H9 (cell line): ENCODE measurements around the gene DMRT1. TPM values are rescaled to one million over a fixed set of nuclear protein-coding genes. Genes with fewer than 3 reads are reported as not detected.

ENCODE experiments used
- DNase-seq: peaks from one replicate; pipeline ENCODE4 v3.0.0-alpha.2; 2017
- H2AFZ ChIP-seq: one replicate; pipeline ENCODE4 v1.6.1; 2013; ENCODE audit warnings: mild to moderate bottlenecking, low read length, control low read depth, moderate library complexity
- H2AK5ac ChIP-seq: 2 replicates; pipeline ENCODE4 v1.6.1; 2013; ENCODE audit warnings: low read length, control low read depth, mixed read lengths; ENCODE audit not compliant: insufficient read length
- H2BK120ac ChIP-seq: one replicate; pipeline ENCODE4 v1.6.1; 2013; ENCODE audit warnings: low read depth, mild to moderate bottlenecking, low read length, control low read depth, inconsistent platforms; ENCODE audit not compliant: poor library complexity, severe bottlenecking
- H2BK12ac ChIP-seq: 2 replicates; pipeline ENCODE4 v1.6.1; 2013; ENCODE audit warnings: low read length, control low read depth, mixed read lengths, low read depth; ENCODE audit not compliant: insufficient read length
- H2BK15ac ChIP-seq: 2 replicates; pipeline ENCODE4 v1.6.1; 2013; ENCODE audit warnings: low read depth, low read length, control low read depth
- H2BK20ac ChIP-seq: one replicate; pipeline ENCODE4 v1.6.1; 2013; ENCODE audit warnings: low read depth, mild to moderate bottlenecking, low read length, control low read depth, inconsistent platforms; ENCODE audit not compliant: poor library complexity, severe bottlenecking
- H2BK5ac ChIP-seq: 2 replicates; pipeline ENCODE4 v1.6.1; 2013; ENCODE audit warnings: low read length, control low read depth, mixed read lengths; ENCODE audit not compliant: insufficient read length
- H3K14ac ChIP-seq: 2 replicates; pipeline ENCODE4 v1.6.1; 2013; ENCODE audit warnings: low read length, control low read depth; ENCODE audit not compliant: insufficient read depth
- H3K18ac ChIP-seq: 2 replicates; pipeline ENCODE4 v1.6.1; 2013; ENCODE audit warnings: low read depth, mild to moderate bottlenecking, mixed read lengths, low read length, control low read depth; ENCODE audit not compliant: insufficient read length
- H3K23ac ChIP-seq: 2 replicates; pipeline ENCODE4 v1.6.1; 2013; ENCODE audit warnings: low read length, control low read depth, mixed read lengths, low read depth; ENCODE audit not compliant: insufficient read length
- H3K23me2 ChIP-seq: 2 replicates; pipeline ENCODE4 v1.6.1; 2013; ENCODE audit warnings: low read depth, mild to moderate bottlenecking, mixed read lengths, low read length, control low read depth; ENCODE audit not compliant: insufficient read length, poor library complexity, severe bottlenecking
- H3K27ac ChIP-seq: 2 replicates; pipeline ENCODE4 v1.5.1; 2013; ENCODE audit warnings: low read length, control low read depth, mixed read lengths, low read depth; ENCODE audit not compliant: insufficient read length
- H3K27me3 ChIP-seq: 2 replicates; pipeline ENCODE4 v1.6.1; 2013; ENCODE audit warnings: low read length, control low read depth, inconsistent platforms; ENCODE audit not compliant: insufficient read depth
- H3K4ac ChIP-seq: 2 replicates; pipeline ENCODE4 v1.6.1; 2013; ENCODE audit warnings: low read depth, mild to moderate bottlenecking, control low read depth, inconsistent platforms, low read length, moderate library complexity
- H3K4me1 ChIP-seq: 2 replicates; pipeline ENCODE4 v1.6.1; 2013; ENCODE audit warnings: low read length, control low read depth, inconsistent platforms; ENCODE audit not compliant: insufficient read depth
- H3K4me2 ChIP-seq: 2 replicates; pipeline ENCODE4 v1.6.1; 2013; ENCODE audit warnings: low read length, control low read depth, mixed read lengths; ENCODE audit not compliant: insufficient read length, insufficient read depth
- H3K56ac ChIP-seq: 2 replicates; pipeline ENCODE4 v1.6.1; 2013; ENCODE audit warnings: low read depth, mild to moderate bottlenecking, mixed read lengths, low read length, control low read depth; ENCODE audit not compliant: insufficient read length
- H3K79me1 ChIP-seq: 2 replicates; pipeline ENCODE4 v1.6.1; 2013; ENCODE audit warnings: low read depth, mild to moderate bottlenecking, moderate library complexity, low read length, control low read depth, inconsistent platforms; ENCODE audit not compliant: insufficient read depth, poor library complexity, severe bottlenecking
- H3K79me2 ChIP-seq: 2 replicates; pipeline ENCODE4 v1.6.1; 2013; ENCODE audit warnings: low read length, control low read depth, inconsistent platforms; ENCODE audit not compliant: insufficient read depth
- H3K9ac ChIP-seq: 2 replicates; pipeline ENCODE4 v1.6.1; 2013; ENCODE audit warnings: low read length, control low read depth, mixed read lengths; ENCODE audit not compliant: insufficient read length; ENCODE audit errors: extremely low read depth
- H3K9me3 ChIP-seq: one replicate; pipeline ENCODE4 v1.6.1; 2013; ENCODE audit warnings: low read depth, low read length, inconsistent platforms; ENCODE audit not compliant: control insufficient read depth
- H3T11ph ChIP-seq: one replicate; pipeline ENCODE4 v1.6.1; 2013; ENCODE audit warnings: mild to moderate bottlenecking, low read length, control low read depth, inconsistent platforms
- H4K20me1 ChIP-seq: one replicate; pipeline ENCODE4 v1.6.1; 2013; ENCODE audit not compliant: control insufficient read depth, insufficient read length, insufficient read depth
- H4K5ac ChIP-seq: 2 replicates; pipeline ENCODE4 v1.6.1; 2013; ENCODE audit warnings: low read depth, mild to moderate bottlenecking, mixed read lengths, low read length, control low read depth; ENCODE audit not compliant: insufficient read length
- H4K8ac ChIP-seq: replicated peaks from 2 replicates; pipeline ENCODE4 v1.6.1; 2013; ENCODE audit warnings: low read length, control low read depth, mixed read lengths, low read depth; ENCODE audit not compliant: insufficient read length
- H4K91ac ChIP-seq: 2 replicates; pipeline ENCODE4 v1.6.1; 2013; ENCODE audit warnings: low read depth, mild to moderate bottlenecking, moderate library complexity, mixed read lengths, low read length, control low read depth; ENCODE audit not compliant: insufficient read length
- H3K27ac Mint-ChIP-seq, 3 experiments: 2 replicates in 2 of 3; 3 replicates in 1 of 3; pipeline ENCODE4 v1.8.0; 2020 to 2021; ENCODE audit warnings: mixed read lengths in 3 of 3, mild to moderate bottlenecking in 1 of 3, moderate library complexity in 1 of 3
- H3K27me3 Mint-ChIP-seq: 2 replicates; pipeline ENCODE4 v1.8.0; 2021; ENCODE audit warnings: low read depth, mild to moderate bottlenecking, moderate library complexity, mixed read lengths
- H3K36me3 Mint-ChIP-seq, 3 experiments: 2 replicates in 2 of 3; 3 replicates in 1 of 3; pipeline ENCODE4 v1.8.0; 2020 to 2021; ENCODE audit warnings: low read depth in 3 of 3, mixed read lengths in 3 of 3; ENCODE audit not compliant: insufficient read depth in 1 of 3
- H3K4me1 Mint-ChIP-seq, 2 experiments: 2 replicates each; pipeline ENCODE4 v1.8.0; 2020; ENCODE audit warnings: mixed read lengths in 2 of 2
- H3K4me3 Mint-ChIP-seq, 2 experiments: 2 replicates in 1 of 2; 3 replicates in 1 of 2; pipeline ENCODE4 v1.8.0; 2020 to 2021; ENCODE audit warnings: mild to moderate bottlenecking in 2 of 2, mixed read lengths in 2 of 2, moderate library complexity in 1 of 2
- H3K9me3 Mint-ChIP-seq, 2 experiments: 2 replicates in 1 of 2; 3 replicates in 1 of 2; pipeline ENCODE4 v1.8.0; 2020; ENCODE audit warnings: mild to moderate bottlenecking in 2 of 2, mixed read lengths in 2 of 2, moderate library complexity in 1 of 2
- CTCF ChIP-seq: fragments of 200-600 bp; sonication (generic); conservative IDR thresholded peaks from 3 replicates; pipeline ENCODE4 v1.8.0; 2021; ENCODE audit warnings: antibody characterized with exemption, mild to moderate bottlenecking
- WGBS: extraction: QIAGEN DNeasy Blood & Tissue Kit; methylation state at CpG from one replicate; pipeline ENCODE4 v1.1.7; 2013; ENCODE audit warnings: missing lambda C conversion rate, low lambda C conversion rate, mixed read lengths; ENCODE audit not compliant: insufficient read length; ENCODE audit errors: extremely low coverage; 5-methylcytosine and 5-hydroxymethylcytosine counted together
- total RNA-seq: library from RNA; stranded (reverse); gene quantifications from 2 replicates; pipeline ENCODE4 v1.2.1, GENCODE V29; 2021

DMRT1 gene
- total RNA-seq, 1 experiment from 2014 or later = not detected

DNA sequence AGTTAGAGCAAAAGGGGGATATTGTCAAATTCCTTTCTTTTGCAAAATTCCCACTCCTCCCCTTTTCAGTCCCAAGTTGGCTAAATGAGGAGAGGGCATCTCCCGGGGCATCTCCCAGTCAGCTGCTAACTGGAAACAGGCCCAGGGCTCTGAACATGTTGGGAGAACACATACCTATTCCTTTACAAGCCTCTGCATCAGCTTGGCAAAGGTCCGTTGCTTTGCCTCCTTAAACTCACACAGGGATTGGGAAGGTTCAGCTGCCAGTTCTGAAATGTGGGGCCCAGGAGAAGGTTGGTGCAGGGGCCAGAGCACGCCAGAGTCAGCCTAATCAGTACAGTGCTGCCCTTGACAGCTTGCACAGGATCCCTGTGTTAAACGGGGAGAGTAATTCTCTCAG is 124.0 kb downstream of the DMRT1 start:
- no peak overlapping the region for H3K18ac ChIP-seq
- no peak overlapping the region for H4K5ac ChIP-seq
- H4K91ac ChIP-seq = no peak overlapping the region
- DNase-seq = no peak
- H3K14ac ChIP-seq = no peak overlapping the region
- peaks cover 2% of the 10 kb centered on the region; the same call in 1 of the 2 replicates for H3K4me1 ChIP-seq
- no peaks in the 10 kb centered on the region for H4K20me1 ChIP-seq
- H3K27ac ChIP-seq = no peak overlapping the region
- no peak overlapping the region for H4K8ac ChIP-seq
- no peak for TF ChIP-seq CTCF
- peaks cover 29% of the 10 kb centered on the region; the same call in 1 of the 2 replicates for H3K27me3 ChIP-seq
- peaks cover 6% of the 10 kb centered on the region for H3K23me2 ChIP-seq
- no peak overlapping the region for H2BK15ac ChIP-seq
- H3K9me3 ChIP-seq = no peaks in the 10 kb centered on the region
- H2BK5ac ChIP-seq = no peak overlapping the region
- no peak overlapping the region for H2AFZ ChIP-seq
- H3K4me2 ChIP-seq = no peak overlapping the region
- H3K23ac ChIP-seq = no peak overlapping the region
- H3T11ph ChIP-seq = no peak overlapping the region
- H3K9ac ChIP-seq = no peak overlapping the region
- H3K27ac Mint-ChIP-seq = no peak overlapping the region
- H3K79me1 ChIP-seq = no peaks in the 10 kb centered on the region
- no peaks in the 10 kb centered on the region; a peak in 1 of 7 replicates for H3K36me3 Mint-ChIP-seq
- no peak overlapping the region for H3K56ac ChIP-seq
- no peak overlapping the region for H2BK20ac ChIP-seq
- no peak overlapping the region for H3K4me3 Mint-ChIP-seq
- H3K79me2 ChIP-seq = no peaks in the 10 kb centered on the region
- WGBS = no CpG with 5 or more reads among the region's 4 CpGs
- peaks cover 16 to 26% of the 10 kb centered on the region in 2 experiments for H3K4me1 Mint-ChIP-seq
- H2AK5ac ChIP-seq = no peak overlapping the region
- H3K27me3 Mint-ChIP-seq = peaks cover 98% of the 10 kb centered on the region
- H3K9me3 Mint-ChIP-seq = no peaks in the 10 kb centered on the region; a peak in 3 of 5 replicates
- H2BK120ac ChIP-seq = no peak overlapping the region
- no peak overlapping the region for H2BK12ac ChIP-seq
- no peak overlapping the region for H3K4ac ChIP-seq
